ENCODE data around the gene SREK1.
"Not testable (repeated sequence)": the region's sequence is repeated elsewhere in the genome, so short reads cannot be mapped to it uniquely, and the experiment has no call there.

The SREK1 gene

GRCh38 chr5:66168226-66168625 is 24.1 kb downstream of the SREK1 start:
- no peak for DNase-seq

GRCh38 chr5:66169534-66169933 is 25.4 kb downstream of the SREK1 start:
- no peak for DNase-seq

GRCh38 chr5:66170195-66170919 is 26.3 kb downstream of the SREK1 start:
- DNase-seq, result no peak

GRCh38 chr5:66171349-66172344 is 27.5 kb downstream of the SREK1 start:
- peak; percentile 17 for DNase-seq

GRCh38 chr5:66174338-66174737 is 30.2 kb downstream of the SREK1 start:
- no peak for DNase-seq

- DNase-seq, result no peak
Observed at GRCh38 chr5:66178799-66179198, 34.7 kb downstream of the SREK1 start.

GRCh38 chr5:66179297-66180051 is 35.4 kb downstream of the SREK1 start:
- no peak for DNase-seq

GRCh38 chr5:66180282-66181155 is 36.4 kb downstream of the SREK1 start:
- DNase-seq, result no peak

GRCh38 chr5:66186108-66186507 is 42.0 kb downstream of the SREK1 start:
- DNase-seq, result no peak

GRCh38 chr5:66193419-66193818 is 49.3 kb downstream of the SREK1 start:
- DNase-seq, result no peak

- peak; percentile 4 for DNase-seq
Observed at GRCh38 chr5:66197764-66198405, 53.8 kb downstream of the SREK1 start.

GRCh38 chr5:66198837-66199236 is 54.7 kb downstream of the SREK1 start:
- no peak for DNase-seq

GRCh38 chr5:66203531-66203930 is 59.4 kb downstream of the SREK1 start:
- no peak for DNase-seq

- no peak for DNase-seq
Observed at GRCh38 chr5:66206465-66206864, 62.4 kb downstream of the SREK1 start.

- no peak for DNase-seq
Observed at GRCh38 chr5:66207800-66208561, 63.9 kb downstream of the SREK1 start.

GRCh38 chr5:66209350-66209749 is 65.2 kb downstream of the SREK1 start:
- DNase-seq, result peak; percentile 64

- no peak for DNase-seq
Observed at GRCh38 chr5:66209794-66210193, 65.7 kb downstream of the SREK1 start.

- no peak for DNase-seq
Observed at GRCh38 chr5:66213533-66213932, 69.4 kb downstream of the SREK1 start.

- no peak for DNase-seq
Observed at GRCh38 chr5:66222455-66222854, 78.4 kb downstream of the SREK1 start.

GRCh38 chr5:66222896-66223295 is 78.8 kb downstream of the SREK1 start:
- not testable (repeated sequence) for DNase-seq

- DNase-seq, result peak; percentile 32
Observed at GRCh38 chr5:66223637-66224036, 79.5 kb downstream of the SREK1 start.

Measured in NCI-H146 (cell line).